SK-MEL-5 (cell line): Measurements from ENCODE around the gene GOLGA6L1. TPM values are rescaled to one million over a fixed set of nuclear protein-coding genes. Genes with fewer than 3 reads are reported as not detected.
A peak's percentile ranks its signal among the peaks of the same experiment; 100 is the strongest.
"Not testable (repeated sequence)": the region's sequence is repeated elsewhere in the genome, so short reads cannot be mapped to it uniquely, and the experiment has no call there.

Experiments
- DNase-seq: peaks from one replicate; pipeline ENCODE4 v3.0.0-alpha.2; 2016; ENCODE audit warnings: low read depth, low spot score
- in situ Hi-C: cut with HindIII; loops from 2 replicates; pipeline ENCODE4 v1.10.0; 2016; ENCODE audit warnings: low sequenced_read_pairs, high pct_unique_total_duplicates, low pct_unique_long_range_greater_than_20kb
- polyA plus RNA-seq, 2 experiments: library from polyadenylated mRNA; depleted of rRNA; stranded (reverse); fragments of >200 nt; gene quantifications; 2 replicates each; pipeline ENCODE4 v1.2.3, GENCODE V29; 2015
- small RNA-seq, 2 experiments: library from RNA; depleted of rRNA; stranded (forward); fragments of <200 nt; gene quantifications; one replicate each; pipeline ENCODE3, GENCODE V24; 2014
- total RNA-seq: library from RNA; depleted of rRNA; stranded (reverse); fragments of >200 nt; shearing (Covaris generic); gene quantifications from 2 replicates; pipeline ENCODE4 v1.2.3, GENCODE V29; 2014; rRNA removed

Gene GOLGA6L1
- not detected in 2 replicates for total RNA-seq
- polyA plus RNA-seq (2015; cell fraction: cytosol; rRNA removed), result not detected in 2 replicates
- not detected in 2 replicates for polyA plus RNA-seq (2015; cell fraction: nucleus; rRNA removed)

DNA sequence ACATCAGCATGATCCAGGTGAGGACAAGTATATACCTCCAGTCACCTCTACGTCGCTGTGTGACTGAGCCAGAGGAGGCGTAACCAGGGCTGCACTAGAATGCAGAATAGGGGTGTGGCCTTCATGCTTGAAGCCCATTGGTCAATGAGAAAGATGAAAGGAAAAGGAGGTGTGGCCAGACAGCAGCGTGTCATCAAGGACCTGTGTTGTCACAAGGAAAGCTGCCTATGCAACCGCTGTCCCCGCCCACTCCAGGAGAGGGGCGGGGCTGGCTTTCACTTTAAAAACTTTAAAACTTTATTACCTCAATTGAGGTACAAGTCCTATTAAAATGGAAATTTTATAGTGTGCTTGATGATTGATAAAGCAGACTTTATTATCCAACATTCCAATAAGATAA is at the start of gene GOLGA6L1:
Gene GOLGA6L1, minus strand, starts transcription at position 101 of the 400 bp plus-strand sequence. Its CDS starts 91 bp downstream, at position 10.
- DNase-seq, in situ Hi-C loops: not testable (repeated sequence)

- in situ Hi-C loops, DNase-seq: not testable (repeated sequence)
These were observed 44.6 kb upstream of the GOLGA6L1 start for GRCh38 chr15:23181201-23181600.

DNA sequence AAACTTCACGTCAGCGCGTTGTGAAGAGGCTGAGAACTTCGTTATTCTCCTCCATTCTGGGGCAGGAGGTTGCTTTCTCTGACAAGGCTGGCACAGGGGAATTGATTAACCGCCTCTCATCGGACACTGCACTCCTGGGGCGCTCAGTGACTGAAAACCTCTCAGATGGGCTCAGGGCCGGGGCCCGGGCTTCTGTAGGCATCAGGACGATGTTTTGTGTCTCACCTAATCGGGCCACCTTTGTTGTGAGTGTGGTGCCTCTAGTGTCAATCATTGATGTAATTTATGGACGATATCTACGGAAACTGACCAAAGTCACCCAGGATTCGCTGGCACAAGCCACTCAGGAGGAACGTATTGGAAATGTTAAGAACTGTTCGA is 43.9 kb upstream of the GOLGA6L1 start:
- DNase-seq, in situ Hi-C loops: not testable (repeated sequence)

GRCh38 chr15:23179768-23180546 is 43.3 kb upstream of the GOLGA6L1 start:
- DNase-seq, result not testable (repeated sequence)

DNA sequence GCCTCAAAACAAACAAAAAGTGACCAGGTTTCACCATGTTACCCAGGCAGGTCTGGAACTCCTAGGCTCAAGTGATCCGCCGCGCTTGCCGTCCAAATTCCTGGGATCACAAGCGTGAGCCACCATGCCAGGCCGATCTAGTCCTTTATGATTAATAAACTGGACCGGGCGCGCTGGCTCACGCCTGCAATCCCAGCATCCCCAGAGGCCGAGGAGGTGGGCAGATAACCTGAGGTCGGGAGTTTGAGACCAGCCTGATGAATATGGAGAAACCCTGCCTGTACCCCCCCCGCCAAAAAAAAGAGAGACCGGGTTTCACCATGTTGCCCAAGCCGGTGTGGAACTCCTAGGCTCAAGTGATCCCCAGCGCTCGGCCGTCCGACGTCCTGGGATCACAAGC is 40.1 kb upstream of the GOLGA6L1 start:
- DNase-seq, in situ Hi-C loops: not testable (repeated sequence)

More at GRCh38 chr15:23179768-23180546, 43.3 kb upstream of the GOLGA6L1 start:
- in situ Hi-C loops, result not testable (repeated sequence)

- DNase-seq, in situ Hi-C loops: not testable (repeated sequence)
These were observed 39.0 kb upstream of the GOLGA6L1 start for GRCh38 chr15:23175606-23176005.

- in situ Hi-C loops, DNase-seq: not testable (repeated sequence)
These were observed 38.1 kb upstream of the GOLGA6L1 start for GRCh38 chr15:23174609-23175140.

DNA sequence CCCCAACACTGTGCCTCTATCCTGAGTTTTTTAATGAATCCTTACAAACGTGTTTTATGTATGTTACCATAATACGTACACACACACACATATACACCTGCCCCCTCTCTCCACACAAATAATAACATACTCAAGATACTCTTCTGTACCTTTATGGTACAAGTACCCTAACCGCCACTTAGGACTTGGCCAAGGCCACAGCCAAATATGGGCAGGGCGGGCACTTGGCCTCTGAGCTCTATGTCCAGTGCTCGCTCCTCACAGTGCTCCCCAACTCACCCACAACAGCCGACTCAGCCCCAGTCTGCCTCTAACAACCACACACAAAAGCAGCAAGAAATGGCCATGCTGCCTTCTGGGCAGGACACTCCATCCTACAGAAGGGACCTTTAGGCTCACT is 3.8 kb downstream of the GOLGA6L1 start:
- in situ Hi-C loops, DNase-seq: not testable (repeated sequence)

- no peak for DNase-seq
- in situ Hi-C loops, result no loop called here
These were observed 18.4 kb downstream of the GOLGA6L1 start for GRCh38 chr15:23118208-23118607.

GRCh38 chr15:23095796-23096195 is 40.8 kb downstream of the GOLGA6L1 start:
- in situ Hi-C loops, result no loop called here
- no peak for DNase-seq

DNA sequence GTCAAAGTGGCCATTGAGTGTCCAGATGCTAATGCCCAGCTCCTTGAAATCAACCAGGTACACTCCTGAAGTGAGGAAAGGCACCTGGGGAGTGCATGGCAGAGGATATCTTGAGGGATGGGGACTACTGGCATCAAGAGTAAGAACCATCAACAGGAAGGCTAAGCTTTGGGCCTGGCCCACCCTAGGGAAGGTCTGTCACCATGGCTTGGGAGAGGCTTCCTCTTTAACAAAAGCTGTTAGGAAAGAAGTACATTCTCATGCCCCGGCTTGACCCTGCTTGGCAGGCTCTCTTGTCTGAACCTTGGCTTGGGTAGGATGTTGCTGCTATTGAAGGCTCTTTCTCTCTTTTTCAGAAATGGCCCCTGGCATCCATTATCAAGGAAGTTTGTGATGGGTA is 53.5 kb downstream of the GOLGA6L1 start:
- no peak for DNase-seq
- in situ Hi-C loops, result no loop called here

DNA sequence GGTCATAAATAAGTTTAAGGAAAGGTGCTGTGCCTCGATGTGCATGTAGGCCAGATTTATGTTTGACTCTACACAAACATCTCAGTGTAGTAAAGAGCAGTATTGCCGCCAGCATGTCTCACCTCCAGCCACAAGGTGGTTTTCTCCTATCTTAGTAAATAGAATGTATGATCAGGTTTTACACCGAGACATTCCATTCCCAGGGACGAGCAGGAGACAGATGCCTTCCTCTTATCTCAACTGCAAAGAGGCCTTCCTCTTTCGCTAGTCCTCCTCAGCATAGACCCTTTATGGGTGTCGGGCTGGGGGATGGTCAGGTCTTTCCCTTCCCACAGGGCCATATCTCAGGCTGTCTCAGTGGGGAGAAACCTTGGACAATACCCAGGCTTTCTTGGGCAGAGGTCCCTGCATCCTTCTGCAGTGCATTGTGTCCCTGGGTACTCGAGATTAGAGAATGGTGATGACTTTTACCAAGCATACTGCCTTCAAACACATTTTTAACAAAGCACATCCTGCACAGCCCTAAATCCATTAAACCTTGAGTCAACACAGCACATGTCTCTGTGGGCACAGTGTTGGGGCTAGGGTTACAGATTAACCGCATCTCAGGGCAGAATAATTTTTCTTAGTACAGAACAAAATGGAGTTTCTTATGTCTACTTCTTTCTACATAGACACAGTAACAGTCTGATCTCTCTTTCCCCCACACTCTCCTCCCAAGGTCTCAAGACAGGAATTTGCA is 54.5 kb downstream of the GOLGA6L1 start:
- DNase-seq, in situ Hi-C loops: not testable (repeated sequence)

DNA sequence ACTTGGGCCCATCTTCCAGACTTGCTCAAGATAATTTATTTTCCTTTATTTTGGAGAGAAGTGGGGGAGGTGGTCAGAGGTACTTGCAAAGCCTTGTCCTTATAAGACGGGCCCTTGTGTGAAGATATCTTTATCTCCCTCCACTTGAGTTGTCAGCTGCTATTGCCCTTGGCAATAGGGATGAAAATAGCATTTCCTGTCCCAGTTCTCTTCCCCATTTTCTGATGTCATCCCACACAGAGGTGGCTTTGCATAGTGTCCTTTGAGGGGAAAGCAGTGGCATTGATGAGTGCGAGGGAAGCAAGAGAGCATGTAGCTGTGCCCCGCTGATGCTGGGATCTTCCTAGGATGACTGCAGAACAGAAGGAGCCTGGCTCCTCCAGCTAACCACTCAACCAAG is 55.4 kb downstream of the GOLGA6L1 start:
- DNase-seq, result peak; percentile 80
- in situ Hi-C loops, result no loop called here

- in situ Hi-C loops, result no loop called here
- DNase-seq, result no peak
These were observed 56.9 kb downstream of the GOLGA6L1 start for GRCh38 chr15:23079766-23080165.

Small RNA genes lying within 50 kb of the gene (small RNA-seq; reads per million reads assigned to genes)
- 0 reads per million in 2 experiments for gene RN7SL106P

Other genes with a start within 250 kb of the GOLGA6L1 start
- 83.3 and 92.3 TPM in 2 replicates for gene CYFIP1, start 156.5 kb downstream of the GOLGA6L1 start, total RNA-seq
- gene TUBGCP5, start 97.3 kb downstream of the GOLGA6L1 start, total RNA-seq, result 19.9 and 22.9 TPM in 2 replicates
- gene GOLGA6L26, start 197.4 kb upstream of the GOLGA6L1 start, total RNA-seq, result not detected in 2 replicates
- gene GOLGA8S, start 217.9 kb upstream of the GOLGA6L1 start, total RNA-seq, result not detected in 2 replicates